ENCODE results near the gene CDYL. TPM values are rescaled to one million over a fixed set of nuclear protein-coding genes. Genes with fewer than 3 reads are reported as not detected.

CDYL gene
- total and polyA plus RNA-seq, 4 donors = 3.3 to 25.4 (median 11.0) TPM

DNA sequence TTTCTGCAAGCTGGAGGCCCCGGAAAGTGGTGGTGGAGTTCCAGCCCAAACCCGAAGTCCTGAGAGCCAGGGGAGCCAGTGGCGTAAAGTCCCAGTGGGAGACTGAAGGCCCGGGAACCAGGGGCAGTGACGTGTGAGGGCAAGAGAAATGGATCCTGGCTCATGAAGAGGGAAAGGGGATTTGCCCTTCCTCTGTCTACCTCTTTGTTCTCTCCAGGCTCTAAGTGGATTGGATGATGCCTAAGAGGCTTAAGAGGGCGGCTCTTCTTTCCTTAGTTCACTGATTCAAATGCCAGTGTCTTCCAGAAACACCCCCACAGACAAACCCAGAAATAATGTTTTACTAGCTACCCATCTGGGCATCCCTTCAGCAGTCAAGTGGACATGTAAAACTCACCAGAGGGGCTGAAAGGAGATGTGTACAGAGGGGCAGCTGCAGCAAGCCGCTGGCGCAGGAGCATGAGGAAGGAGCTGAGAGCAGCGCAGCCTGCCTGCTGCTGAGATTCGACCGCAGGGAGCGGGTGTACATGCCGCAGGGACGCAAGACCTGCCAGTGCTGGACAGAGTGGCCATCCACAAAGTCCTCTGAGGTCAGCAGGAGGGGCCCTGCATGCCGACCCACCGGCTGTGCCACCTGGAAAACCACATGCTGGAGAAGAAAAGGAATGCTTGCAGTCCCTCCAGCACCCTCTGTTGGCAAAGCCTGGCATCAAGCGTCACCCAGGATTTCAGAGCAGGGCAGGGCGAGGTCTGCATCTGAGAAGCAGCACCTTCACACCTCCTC lies 29.5 kb downstream of the CDYL start:
- 83% methylated on average over 18 of the region's 18 CpGs for WGBS
- Histone ChIP-seq H3K9ac (ENCODE audit: low read depth in 1 of 2, low read length in 2 of 2) (no peak overlapping the region), H3K27ac (ENCODE audit: low read depth in 1 of 2, low read length in 2 of 2) (no peak overlapping the region), H3K27me3 (ENCODE audit: control insufficient read depth in 4 of 4, insufficient read depth in 4 of 4, low read length in 3 of 4) (no peaks in the 10 kb centered on the region), H3K4me3 (ENCODE audit: low read depth in 1 of 3, low read length in 3 of 3) (no peak overlapping the region), H3K36me3 (ENCODE audit: control insufficient read depth in 4 of 4, insufficient read depth in 3 of 4, low read depth in 1 of 4, low read length in 3 of 4) (peaks cover 0 to 1% (median 0%) of the 10 kb centered on the region in 4 donors), H3K9me3 (ENCODE audit: control insufficient read depth in 4 of 4, low read length in 3 of 4) (no peaks in the 10 kb centered on the region), H3K4me1 (ENCODE audit: control insufficient read depth in 4 of 4, insufficient read depth in 4 of 4, low read length in 3 of 4) (peaks cover 2 to 9% (median 7%) of the 10 kb centered on the region in 4 donors)
- DNase-seq (ENCODE audit: low spot score) = peak; percentile 56
- TF ChIP-seq HNF4G (IDR thresholded peaks at IDR 0.05) (no peak), JUND (IDR thresholded peaks at IDR 0.05) (no peak), TAF1 (conservative IDR thresholded peaks at IDR 0.05) (no peak), RAD21 (IDR thresholded peaks at IDR 0.05) (peak; percentile 50 to 74), GABPA (IDR thresholded peaks at IDR 0.05 in 1 of 2, conservative IDR thresholded peaks at IDR 0.05 in 1 of 2) (no peak), YY1 (IDR thresholded peaks at IDR 0.05) (no peak)
- TF ChIP-seq, protein P1, sequence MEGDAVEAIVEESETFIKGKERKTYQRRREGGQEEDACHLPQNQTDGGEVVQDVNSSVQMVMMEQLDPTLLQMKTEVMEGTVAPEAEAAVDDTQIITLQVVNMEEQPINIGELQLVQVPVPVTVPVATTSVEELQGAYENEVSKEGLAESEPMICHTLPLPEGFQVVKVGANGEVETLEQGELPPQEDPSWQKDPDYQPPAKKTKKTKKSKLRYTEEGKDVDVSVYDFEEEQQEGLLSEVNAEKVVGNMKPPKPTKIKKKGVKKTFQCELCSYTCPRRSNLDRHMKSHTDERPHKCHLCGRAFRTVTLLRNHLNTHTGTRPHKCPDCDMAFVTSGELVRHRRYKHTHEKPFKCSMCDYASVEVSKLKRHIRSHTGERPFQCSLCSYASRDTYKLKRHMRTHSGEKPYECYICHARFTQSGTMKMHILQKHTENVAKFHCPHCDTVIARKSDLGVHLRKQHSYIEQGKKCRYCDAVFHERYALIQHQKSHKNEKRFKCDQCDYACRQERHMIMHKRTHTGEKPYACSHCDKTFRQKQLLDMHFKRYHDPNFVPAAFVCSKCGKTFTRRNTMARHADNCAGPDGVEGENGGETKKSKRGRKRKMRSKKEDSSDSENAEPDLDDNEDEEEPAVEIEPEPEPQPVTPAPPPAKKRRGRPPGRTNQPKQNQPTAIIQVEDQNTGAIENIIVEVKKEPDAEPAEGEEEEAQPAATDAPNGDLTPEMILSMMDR (IDR thresholded peaks at IDR 0.05; ENCODE audit: low read depth, low read length, missing input control) = peak; percentile 38

DNA sequence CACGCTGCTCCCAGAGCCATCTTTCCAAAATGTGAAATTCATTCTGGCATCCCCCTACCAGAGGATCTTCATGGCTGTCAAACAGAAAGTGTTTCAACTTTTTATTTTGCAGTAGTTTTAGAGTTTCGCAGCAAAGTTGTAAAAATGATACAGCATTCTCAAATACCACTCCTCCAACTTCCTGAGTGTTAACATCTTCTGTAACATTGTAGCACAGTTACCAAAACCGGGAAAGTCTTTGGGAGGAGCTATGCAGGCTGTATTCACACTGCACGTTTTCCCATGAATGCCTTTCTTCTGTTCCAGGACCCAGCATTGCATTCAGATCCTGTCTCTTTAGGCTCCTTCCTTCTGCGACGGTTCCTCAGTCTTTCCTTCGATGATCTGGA lies 30.1 kb downstream of the CDYL start:
- no peaks in the 10 kb centered on the region for H3K9me3 ChIP-seq (ENCODE audit: control insufficient read depth in 4 of 4, low read length in 3 of 4)
- 73% methylated on average over 7 of the region's 7 CpGs for WGBS
- DNase-seq (ENCODE audit: low spot score) = no peak
- peaks cover 0 to 1% (median 0%) of the 10 kb centered on the region in 4 donors for H3K36me3 ChIP-seq (ENCODE audit: control insufficient read depth in 4 of 4, insufficient read depth in 3 of 4, low read depth in 1 of 4, low read length in 3 of 4)
- no peak overlapping the region for H3K4me3 ChIP-seq (ENCODE audit: low read depth in 1 of 3, low read length in 3 of 3)
- TF ChIP-seq FOXA2 (IDR thresholded peaks at IDR 0.05) (no peak), EGR1 (IDR thresholded peaks at IDR 0.05; ENCODE audit: low read depth in 2 of 2) (no peak), TAF1 (conservative IDR thresholded peaks at IDR 0.05) (no peak), HNF4G (IDR thresholded peaks at IDR 0.05) (no peak), RAD21 (IDR thresholded peaks at IDR 0.05) (no peak), JUND (IDR thresholded peaks at IDR 0.05) (no peak), SP1 (IDR thresholded peaks at IDR 0.05) (no peak), HNF4A (conservative IDR thresholded peaks at IDR 0.05) (no peak), FOXA1 (IDR thresholded peaks at IDR 0.05) (no peak)
- TF ChIP-seq, protein P1 (IDR thresholded peaks at IDR 0.05; ENCODE audit: low read depth, low read length, missing input control) = no peak
- TF ChIP-seq, protein P2, sequence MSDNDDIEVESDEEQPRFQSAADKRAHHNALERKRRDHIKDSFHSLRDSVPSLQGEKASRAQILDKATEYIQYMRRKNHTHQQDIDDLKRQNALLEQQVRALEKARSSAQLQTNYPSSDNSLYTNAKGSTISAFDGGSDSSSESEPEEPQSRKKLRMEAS (IDR thresholded peaks at IDR 0.05) = no peak
- TF ChIP-seq, protein P3, sequence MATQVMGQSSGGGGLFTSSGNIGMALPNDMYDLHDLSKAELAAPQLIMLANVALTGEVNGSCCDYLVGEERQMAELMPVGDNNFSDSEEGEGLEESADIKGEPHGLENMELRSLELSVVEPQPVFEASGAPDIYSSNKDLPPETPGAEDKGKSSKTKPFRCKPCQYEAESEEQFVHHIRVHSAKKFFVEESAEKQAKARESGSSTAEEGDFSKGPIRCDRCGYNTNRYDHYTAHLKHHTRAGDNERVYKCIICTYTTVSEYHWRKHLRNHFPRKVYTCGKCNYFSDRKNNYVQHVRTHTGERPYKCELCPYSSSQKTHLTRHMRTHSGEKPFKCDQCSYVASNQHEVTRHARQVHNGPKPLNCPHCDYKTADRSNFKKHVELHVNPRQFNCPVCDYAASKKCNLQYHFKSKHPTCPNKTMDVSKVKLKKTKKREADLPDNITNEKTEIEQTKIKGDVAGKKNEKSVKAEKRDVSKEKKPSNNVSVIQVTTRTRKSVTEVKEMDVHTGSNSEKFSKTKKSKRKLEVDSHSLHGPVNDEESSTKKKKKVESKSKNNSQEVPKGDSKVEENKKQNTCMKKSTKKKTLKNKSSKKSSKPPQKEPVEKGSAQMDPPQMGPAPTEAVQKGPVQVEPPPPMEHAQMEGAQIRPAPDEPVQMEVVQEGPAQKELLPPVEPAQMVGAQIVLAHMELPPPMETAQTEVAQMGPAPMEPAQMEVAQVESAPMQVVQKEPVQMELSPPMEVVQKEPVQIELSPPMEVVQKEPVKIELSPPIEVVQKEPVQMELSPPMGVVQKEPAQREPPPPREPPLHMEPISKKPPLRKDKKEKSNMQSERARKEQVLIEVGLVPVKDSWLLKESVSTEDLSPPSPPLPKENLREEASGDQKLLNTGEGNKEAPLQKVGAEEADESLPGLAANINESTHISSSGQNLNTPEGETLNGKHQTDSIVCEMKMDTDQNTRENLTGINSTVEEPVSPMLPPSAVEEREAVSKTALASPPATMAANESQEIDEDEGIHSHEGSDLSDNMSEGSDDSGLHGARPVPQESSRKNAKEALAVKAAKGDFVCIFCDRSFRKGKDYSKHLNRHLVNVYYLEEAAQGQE (IDR thresholded peaks at IDR 0.05) = no peak
- TF ChIP-seq, protein P4, sequence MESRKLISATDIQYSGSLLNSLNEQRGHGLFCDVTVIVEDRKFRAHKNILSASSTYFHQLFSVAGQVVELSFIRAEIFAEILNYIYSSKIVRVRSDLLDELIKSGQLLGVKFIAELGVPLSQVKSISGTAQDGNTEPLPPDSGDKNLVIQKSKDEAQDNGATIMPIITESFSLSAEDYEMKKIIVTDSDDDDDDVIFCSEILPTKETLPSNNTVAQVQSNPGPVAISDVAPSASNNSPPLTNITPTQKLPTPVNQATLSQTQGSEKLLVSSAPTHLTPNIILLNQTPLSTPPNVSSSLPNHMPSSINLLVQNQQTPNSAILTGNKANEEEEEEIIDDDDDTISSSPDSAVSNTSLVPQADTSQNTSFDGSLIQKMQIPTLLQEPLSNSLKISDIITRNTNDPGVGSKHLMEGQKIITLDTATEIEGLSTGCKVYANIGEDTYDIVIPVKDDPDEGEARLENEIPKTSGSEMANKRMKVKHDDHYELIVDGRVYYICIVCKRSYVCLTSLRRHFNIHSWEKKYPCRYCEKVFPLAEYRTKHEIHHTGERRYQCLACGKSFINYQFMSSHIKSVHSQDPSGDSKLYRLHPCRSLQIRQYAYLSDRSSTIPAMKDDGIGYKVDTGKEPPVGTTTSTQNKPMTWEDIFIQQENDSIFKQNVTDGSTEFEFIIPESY (IDR thresholded peaks at IDR 0.05) = no peak
- TF ChIP-seq, protein P5, sequence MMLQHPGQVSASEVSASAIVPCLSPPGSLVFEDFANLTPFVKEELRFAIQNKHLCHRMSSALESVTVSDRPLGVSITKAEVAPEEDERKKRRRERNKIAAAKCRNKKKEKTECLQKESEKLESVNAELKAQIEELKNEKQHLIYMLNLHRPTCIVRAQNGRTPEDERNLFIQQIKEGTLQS (IDR thresholded peaks at IDR 0.05) = no peak
- no peaks in the 10 kb centered on the region for H3K27me3 ChIP-seq (ENCODE audit: control insufficient read depth in 4 of 4, insufficient read depth in 4 of 4, low read length in 3 of 4)
- H3K4me1 ChIP-seq (ENCODE audit: control insufficient read depth in 4 of 4, insufficient read depth in 4 of 4, low read length in 3 of 4) = peaks cover 4 to 9% (median 6%) of the 10 kb centered on the region in 4 donors
- H3K27ac ChIP-seq (ENCODE audit: low read depth in 1 of 2, low read length in 2 of 2) = no peak overlapping the region
- H3K9ac ChIP-seq (ENCODE audit: low read depth in 1 of 2, low read length in 2 of 2) = no peak overlapping the region

Measured in liver (tissue), 9 donors.